H9 (cell line): ENCODE measurements around the gene PPP1R14C. TPM values are rescaled to one million over a fixed set of nuclear protein-coding genes. Genes with fewer than 3 reads are reported as not detected.

ENCODE experiments used
- DNase-seq: peaks from one replicate; pipeline ENCODE4 v3.0.0-alpha.2; 2017
- H2AFZ ChIP-seq: one replicate; pipeline ENCODE4 v1.6.1; 2013; ENCODE audit warnings: mild to moderate bottlenecking, low read length, control low read depth, moderate library complexity
- H2AK5ac ChIP-seq: 2 replicates; pipeline ENCODE4 v1.6.1; 2013; ENCODE audit warnings: low read length, control low read depth, mixed read lengths; ENCODE audit not compliant: insufficient read length
- H2BK120ac ChIP-seq: one replicate; pipeline ENCODE4 v1.6.1; 2013; ENCODE audit warnings: low read depth, mild to moderate bottlenecking, low read length, control low read depth, inconsistent platforms; ENCODE audit not compliant: poor library complexity, severe bottlenecking
- H2BK12ac ChIP-seq: 2 replicates; pipeline ENCODE4 v1.6.1; 2013; ENCODE audit warnings: low read length, control low read depth, mixed read lengths, low read depth; ENCODE audit not compliant: insufficient read length
- H2BK15ac ChIP-seq: 2 replicates; pipeline ENCODE4 v1.6.1; 2013; ENCODE audit warnings: low read depth, low read length, control low read depth
- H2BK20ac ChIP-seq: one replicate; pipeline ENCODE4 v1.6.1; 2013; ENCODE audit warnings: low read depth, mild to moderate bottlenecking, low read length, control low read depth, inconsistent platforms; ENCODE audit not compliant: poor library complexity, severe bottlenecking
- H2BK5ac ChIP-seq: 2 replicates; pipeline ENCODE4 v1.6.1; 2013; ENCODE audit warnings: low read length, control low read depth, mixed read lengths; ENCODE audit not compliant: insufficient read length
- H3K14ac ChIP-seq: 2 replicates; pipeline ENCODE4 v1.6.1; 2013; ENCODE audit warnings: low read length, control low read depth; ENCODE audit not compliant: insufficient read depth
- H3K18ac ChIP-seq: 2 replicates; pipeline ENCODE4 v1.6.1; 2013; ENCODE audit warnings: low read depth, mild to moderate bottlenecking, mixed read lengths, low read length, control low read depth; ENCODE audit not compliant: insufficient read length
- H3K23ac ChIP-seq: 2 replicates; pipeline ENCODE4 v1.6.1; 2013; ENCODE audit warnings: low read length, control low read depth, mixed read lengths, low read depth; ENCODE audit not compliant: insufficient read length
- H3K23me2 ChIP-seq: 2 replicates; pipeline ENCODE4 v1.6.1; 2013; ENCODE audit warnings: low read depth, mild to moderate bottlenecking, mixed read lengths, low read length, control low read depth; ENCODE audit not compliant: insufficient read length, poor library complexity, severe bottlenecking
- H3K27ac ChIP-seq: 2 replicates; pipeline ENCODE4 v1.5.1; 2013; ENCODE audit warnings: low read length, control low read depth, mixed read lengths, low read depth; ENCODE audit not compliant: insufficient read length
- H3K27me3 ChIP-seq: 2 replicates; pipeline ENCODE4 v1.6.1; 2013; ENCODE audit warnings: low read length, control low read depth, inconsistent platforms; ENCODE audit not compliant: insufficient read depth
- H3K4ac ChIP-seq: 2 replicates; pipeline ENCODE4 v1.6.1; 2013; ENCODE audit warnings: low read depth, mild to moderate bottlenecking, control low read depth, inconsistent platforms, low read length, moderate library complexity
- H3K4me1 ChIP-seq: 2 replicates; pipeline ENCODE4 v1.6.1; 2013; ENCODE audit warnings: low read length, control low read depth, inconsistent platforms; ENCODE audit not compliant: insufficient read depth
- H3K4me2 ChIP-seq: 2 replicates; pipeline ENCODE4 v1.6.1; 2013; ENCODE audit warnings: low read length, control low read depth, mixed read lengths; ENCODE audit not compliant: insufficient read length, insufficient read depth
- H3K56ac ChIP-seq: 2 replicates; pipeline ENCODE4 v1.6.1; 2013; ENCODE audit warnings: low read depth, mild to moderate bottlenecking, mixed read lengths, low read length, control low read depth; ENCODE audit not compliant: insufficient read length
- H3K79me1 ChIP-seq: 2 replicates; pipeline ENCODE4 v1.6.1; 2013; ENCODE audit warnings: low read depth, mild to moderate bottlenecking, moderate library complexity, low read length, control low read depth, inconsistent platforms; ENCODE audit not compliant: insufficient read depth, poor library complexity, severe bottlenecking
- H3K79me2 ChIP-seq: 2 replicates; pipeline ENCODE4 v1.6.1; 2013; ENCODE audit warnings: low read length, control low read depth, inconsistent platforms; ENCODE audit not compliant: insufficient read depth
- H3K9ac ChIP-seq: 2 replicates; pipeline ENCODE4 v1.6.1; 2013; ENCODE audit warnings: low read length, control low read depth, mixed read lengths; ENCODE audit not compliant: insufficient read length; ENCODE audit errors: extremely low read depth
- H3K9me3 ChIP-seq: one replicate; pipeline ENCODE4 v1.6.1; 2013; ENCODE audit warnings: low read depth, low read length, inconsistent platforms; ENCODE audit not compliant: control insufficient read depth
- H3T11ph ChIP-seq: one replicate; pipeline ENCODE4 v1.6.1; 2013; ENCODE audit warnings: mild to moderate bottlenecking, low read length, control low read depth, inconsistent platforms
- H4K20me1 ChIP-seq: one replicate; pipeline ENCODE4 v1.6.1; 2013; ENCODE audit not compliant: control insufficient read depth, insufficient read length, insufficient read depth
- H4K5ac ChIP-seq: 2 replicates; pipeline ENCODE4 v1.6.1; 2013; ENCODE audit warnings: low read depth, mild to moderate bottlenecking, mixed read lengths, low read length, control low read depth; ENCODE audit not compliant: insufficient read length
- H4K8ac ChIP-seq: replicated peaks from 2 replicates; pipeline ENCODE4 v1.6.1; 2013; ENCODE audit warnings: low read length, control low read depth, mixed read lengths, low read depth; ENCODE audit not compliant: insufficient read length
- H4K91ac ChIP-seq: 2 replicates; pipeline ENCODE4 v1.6.1; 2013; ENCODE audit warnings: low read depth, mild to moderate bottlenecking, moderate library complexity, mixed read lengths, low read length, control low read depth; ENCODE audit not compliant: insufficient read length
- H3K27ac Mint-ChIP-seq, 3 experiments: 2 replicates in 2 of 3; 3 replicates in 1 of 3; pipeline ENCODE4 v1.8.0; 2020 to 2021; ENCODE audit warnings: mixed read lengths in 3 of 3, mild to moderate bottlenecking in 1 of 3, moderate library complexity in 1 of 3
- H3K27me3 Mint-ChIP-seq: 2 replicates; pipeline ENCODE4 v1.8.0; 2021; ENCODE audit warnings: low read depth, mild to moderate bottlenecking, moderate library complexity, mixed read lengths
- H3K36me3 Mint-ChIP-seq, 3 experiments: 2 replicates in 2 of 3; 3 replicates in 1 of 3; pipeline ENCODE4 v1.8.0; 2020 to 2021; ENCODE audit warnings: low read depth in 3 of 3, mixed read lengths in 3 of 3; ENCODE audit not compliant: insufficient read depth in 1 of 3
- H3K4me1 Mint-ChIP-seq, 2 experiments: 2 replicates each; pipeline ENCODE4 v1.8.0; 2020; ENCODE audit warnings: mixed read lengths in 2 of 2
- H3K4me3 Mint-ChIP-seq, 2 experiments: 2 replicates in 1 of 2; 3 replicates in 1 of 2; pipeline ENCODE4 v1.8.0; 2020 to 2021; ENCODE audit warnings: mild to moderate bottlenecking in 2 of 2, mixed read lengths in 2 of 2, moderate library complexity in 1 of 2
- H3K9me3 Mint-ChIP-seq, 2 experiments: 2 replicates in 1 of 2; 3 replicates in 1 of 2; pipeline ENCODE4 v1.8.0; 2020; ENCODE audit warnings: mild to moderate bottlenecking in 2 of 2, mixed read lengths in 2 of 2, moderate library complexity in 1 of 2
- WGBS: extraction: QIAGEN DNeasy Blood & Tissue Kit; methylation state at CpG from one replicate; pipeline ENCODE4 v1.1.7; 2013; ENCODE audit warnings: missing lambda C conversion rate, low lambda C conversion rate, mixed read lengths; ENCODE audit not compliant: insufficient read length; ENCODE audit errors: extremely low coverage; 5-methylcytosine and 5-hydroxymethylcytosine counted together
- total RNA-seq: library from RNA; stranded (reverse); gene quantifications from 2 replicates; pipeline ENCODE4 v1.2.1, GENCODE V29; 2021
- TF ChIP-seq, protein P1 (sequence below): fragments of 200-600 bp; sonication (generic); conservative IDR thresholded peaks from 3 replicates; pipeline ENCODE4 v1.8.0; 2021; ENCODE audit warnings: antibody characterized with exemption, mild to moderate bottlenecking

The PPP1R14C gene
- total RNA-seq, 1 experiment from 2014 or later, result 0.37 TPM

GRCh38 chr6:150266963-150267685 is 124.3 kb downstream of the PPP1R14C start:
- H2AFZ ChIP-seq, result no peak overlapping the region
- no CpG with 5 or more reads among the region's 7 CpGs for WGBS
- no peak overlapping the region for H2AK5ac ChIP-seq
- Mint-ChIP-seq H3K27ac (no peak overlapping the region), H3K27me3 (no peaks in the 10 kb centered on the region; the same call in 1 of the 2 replicates), H3K4me1 (peaks cover 16 to 22% of the 10 kb centered on the region in 2 experiments), H3K36me3 (no peaks in the 10 kb centered on the region), H3K4me3 (no peak overlapping the region), H3K9me3 (peaks cover 3 to 5% of the 10 kb centered on the region in 2 experiments)
- H2BK20ac ChIP-seq, result no peak overlapping the region
- no peaks in the 10 kb centered on the region for H4K20me1 ChIP-seq
- no peak overlapping the region for H4K8ac ChIP-seq
- H3K23me2 ChIP-seq, result no peaks in the 10 kb centered on the region
- no peak overlapping the region for H3K56ac ChIP-seq
- no peak overlapping the region for H3K14ac ChIP-seq
- H3K79me1 ChIP-seq, result no peaks in the 10 kb centered on the region
- H3K4me2 ChIP-seq, result no peak overlapping the region
- H4K91ac ChIP-seq, result no peak overlapping the region
- no peak overlapping the region for H2BK12ac ChIP-seq
- no peak overlapping the region for H2BK120ac ChIP-seq
- no peaks in the 10 kb centered on the region for H3K9me3 ChIP-seq
- H3K9ac ChIP-seq, result no peak overlapping the region
- H3K18ac ChIP-seq, result no peak overlapping the region
- H2BK5ac ChIP-seq, result no peak overlapping the region
- H3K27me3 ChIP-seq, result no peaks in the 10 kb centered on the region
- H3K23ac ChIP-seq, result no peak overlapping the region
- TF ChIP-seq, protein P1, sequence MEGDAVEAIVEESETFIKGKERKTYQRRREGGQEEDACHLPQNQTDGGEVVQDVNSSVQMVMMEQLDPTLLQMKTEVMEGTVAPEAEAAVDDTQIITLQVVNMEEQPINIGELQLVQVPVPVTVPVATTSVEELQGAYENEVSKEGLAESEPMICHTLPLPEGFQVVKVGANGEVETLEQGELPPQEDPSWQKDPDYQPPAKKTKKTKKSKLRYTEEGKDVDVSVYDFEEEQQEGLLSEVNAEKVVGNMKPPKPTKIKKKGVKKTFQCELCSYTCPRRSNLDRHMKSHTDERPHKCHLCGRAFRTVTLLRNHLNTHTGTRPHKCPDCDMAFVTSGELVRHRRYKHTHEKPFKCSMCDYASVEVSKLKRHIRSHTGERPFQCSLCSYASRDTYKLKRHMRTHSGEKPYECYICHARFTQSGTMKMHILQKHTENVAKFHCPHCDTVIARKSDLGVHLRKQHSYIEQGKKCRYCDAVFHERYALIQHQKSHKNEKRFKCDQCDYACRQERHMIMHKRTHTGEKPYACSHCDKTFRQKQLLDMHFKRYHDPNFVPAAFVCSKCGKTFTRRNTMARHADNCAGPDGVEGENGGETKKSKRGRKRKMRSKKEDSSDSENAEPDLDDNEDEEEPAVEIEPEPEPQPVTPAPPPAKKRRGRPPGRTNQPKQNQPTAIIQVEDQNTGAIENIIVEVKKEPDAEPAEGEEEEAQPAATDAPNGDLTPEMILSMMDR, result no peak
- H3K79me2 ChIP-seq, result no peaks in the 10 kb centered on the region
- no peak overlapping the region for H3T11ph ChIP-seq
- no peak overlapping the region for H4K5ac ChIP-seq
- no peak for DNase-seq
- H3K27ac ChIP-seq, result no peak overlapping the region
- H3K4ac ChIP-seq, result no peak overlapping the region
- no peaks in the 10 kb centered on the region; the same call in 1 of the 2 replicates for H3K4me1 ChIP-seq
- H2BK15ac ChIP-seq, result no peak overlapping the region
